GM23338 (cell line): ENCODE measurements around the gene APBA1. TPM values are rescaled to one million over a fixed set of nuclear protein-coding genes. Genes with fewer than 3 reads are reported as not detected.

Source experiments
- ATAC-seq: fragments of 200-7000 bp; cut with Tn5 transposase; 3 replicates; pipeline ENCODE4 v1.9.1; 2020
- DNase-seq: peaks from one replicate; pipeline ENCODE4 v3.0.0-alpha.2; 2015; ENCODE audit warnings: low spot score
- H2AFZ ChIP-seq: fragments of 200-600 bp; sonication (generic); 2 replicates; pipeline ENCODE4 v1.8.0; 2016; ENCODE audit warnings: antibody characterized with exemption, mild to moderate bottlenecking, moderate library complexity
- H3F3A ChIP-seq: fragments of 200-600 bp; sonication (generic); replicated peaks from 2 replicates; pipeline ENCODE4 v1.8.0; 2017; ENCODE audit warnings: antibody characterized with exemption, mixed run types, low read depth
- H3K27ac ChIP-seq: fragments of 200-600 bp; sonication (generic); 2 replicates; pipeline ENCODE4 v1.6.1; 2016; ENCODE audit warnings: low read depth
- H3K27me3 ChIP-seq: fragments of 200-600 bp; sonication (generic); 2 replicates; pipeline ENCODE4 v1.8.0; 2016; ENCODE audit warnings: mild to moderate bottlenecking, mixed run types, moderate library complexity; ENCODE audit not compliant: insufficient read depth
- H3K36me3 ChIP-seq: fragments of 200-600 bp; sonication (generic); 2 replicates; pipeline ENCODE4 v1.8.0; 2016; ENCODE audit warnings: mild to moderate bottlenecking; ENCODE audit not compliant: insufficient read depth
- H3K4me1 ChIP-seq: fragments of 200-600 bp; sonication (generic); 2 replicates; pipeline ENCODE4 v1.8.0; 2016; ENCODE audit warnings: mild to moderate bottlenecking, moderate library complexity; ENCODE audit not compliant: insufficient read depth
- H3K4me2 ChIP-seq: fragments of 200-600 bp; sonication (generic); 2 replicates; pipeline ENCODE4 v1.7.1; 2017; ENCODE audit warnings: mixed run types
- H3K4me3 ChIP-seq: fragments of 200-600 bp; sonication (generic); 2 replicates; pipeline ENCODE4 v1.6.1; 2016; ENCODE audit warnings: mixed run types
- H3K79me2 ChIP-seq: fragments of 200-600 bp; sonication (generic); replicated peaks from 2 replicates; pipeline ENCODE4 v1.8.0; 2017; ENCODE audit warnings: mild to moderate bottlenecking; ENCODE audit not compliant: insufficient read depth
- H3K9me2 ChIP-seq: fragments of 200-600 bp; sonication (generic); 2 replicates; pipeline ENCODE4 v1.8.0; 2017; ENCODE audit not compliant: insufficient read depth
- H4K20me1 ChIP-seq: fragments of 200-600 bp; sonication (generic); replicated peaks from 2 replicates; pipeline ENCODE4 v1.8.0; 2017; ENCODE audit warnings: mild to moderate bottlenecking; ENCODE audit not compliant: insufficient read depth
- H3K27ac Mint-ChIP-seq: 2 replicates; pipeline ENCODE4 v1.8.0; 2020; ENCODE audit warnings: inconsistent platforms, mild to moderate bottlenecking, moderate library complexity, mixed read lengths
- H3K27me3 Mint-ChIP-seq: 3 replicates; pipeline ENCODE4 v1.8.0; 2022; ENCODE audit warnings: low read depth, mild to moderate bottlenecking, moderate library complexity, mixed read lengths, inconsistent platforms; ENCODE audit not compliant: insufficient read depth, poor library complexity
- H3K36me3 Mint-ChIP-seq: 3 replicates; pipeline ENCODE4 v1.8.0; 2021; ENCODE audit warnings: low read depth, mild to moderate bottlenecking, inconsistent platforms, moderate library complexity, mixed read lengths
- H3K4me1 Mint-ChIP-seq: 3 replicates; pipeline ENCODE4 v1.8.0; 2020; ENCODE audit warnings: mild to moderate bottlenecking, inconsistent platforms, mixed read lengths
- H3K4me3 Mint-ChIP-seq: 3 replicates; pipeline ENCODE4 v1.8.0; 2021; ENCODE audit warnings: moderate library complexity, mild to moderate bottlenecking, inconsistent platforms, mixed read lengths
- H3K9me3 Mint-ChIP-seq: 3 replicates; pipeline ENCODE4 v1.8.0; 2020; ENCODE audit warnings: moderate library complexity, mild to moderate bottlenecking, inconsistent platforms, mixed read lengths
- CREB1 ChIP-seq: fragments of 250-450 bp; sonication (Bioruptor Pico); IDR thresholded peaks from 2 replicates; pipeline ENCODE4 v1.5.0; 2020; ENCODE audit warnings: low read depth, mild to moderate bottlenecking, moderate library complexity
- CTCF ChIP-seq, 2 experiments: fragments of 200-600 bp in 1 of 2; sonication (generic) in 1 of 2; conservative IDR thresholded peaks; 2 replicates each; pipeline versions ENCODE4 v1.5.1 to v1.6.1; 2016 to 2017; ENCODE audit warnings: antibody characterized with exemption in 2 of 2, low read depth in 2 of 2, mild to moderate bottlenecking in 2 of 2, moderate library complexity in 1 of 2
- ETS1 ChIP-seq: IDR thresholded peaks from 2 replicates; pipeline ENCODE4 v1.6.1; 2016; ENCODE audit warnings: antibody characterized with exemption
- EZH2 ChIP-seq: fragments of 200-600 bp; sonication (generic); IDR thresholded peaks from one replicate; pipeline ENCODE4 v1.8.0; 2017; ENCODE audit warnings: antibody characterized with exemption, mild to moderate bottlenecking, low read depth; ENCODE audit not compliant: unreplicated experiment
- JUNB ChIP-seq: IDR thresholded peaks from one replicate; pipeline ENCODE4 v1.6.1; 2016; ENCODE audit warnings: antibody characterized with exemption; ENCODE audit not compliant: unreplicated experiment
- NANOG ChIP-seq: IDR thresholded peaks from 2 replicates; pipeline ENCODE4 v1.6.1; 2016; ENCODE audit warnings: antibody characterized with exemption, borderline replicate concordance
- POLR2AphosphoS5 ChIP-seq: IDR thresholded peaks from 2 replicates; pipeline ENCODE4 v1.6.1; 2016; ENCODE audit warnings: antibody characterized with exemption, low read depth
- REST ChIP-seq: IDR thresholded peaks from one replicate; pipeline ENCODE4 v1.6.1; 2018; ENCODE audit warnings: antibody characterized with exemption; ENCODE audit not compliant: unreplicated experiment
- STAT1 ChIP-seq: IDR thresholded peaks from one replicate; pipeline ENCODE4 v1.6.1; 2016; ENCODE audit warnings: antibody characterized with exemption; ENCODE audit not compliant: unreplicated experiment
- ZNF114 ChIP-seq: fragments of 250-450 bp; sonication (Bioruptor Pico); IDR thresholded peaks from 2 replicates; pipeline ENCODE4 v1.5.0; 2020; ENCODE audit warnings: mild to moderate bottlenecking, moderate library complexity
- ZNF331 ChIP-seq: fragments of 250-450 bp; sonication (Bioruptor Pico); IDR thresholded peaks from 2 replicates; pipeline ENCODE4 v1.5.0; 2020; ENCODE audit warnings: low read depth, mild to moderate bottlenecking, moderate library complexity
- ZNF462 ChIP-seq: fragments of 250-450 bp; sonication (Bioruptor Pico); IDR thresholded peaks from 2 replicates; pipeline ENCODE4 v1.5.0; 2020; ENCODE audit warnings: mild to moderate bottlenecking, moderate library complexity
- polyA plus RNA-seq: library from polyadenylated mRNA; unstranded; fragments of >200 nt; fragmentation: Nextera tagmentation; extraction: Ambion mirVana; gene quantifications from 2 replicates; pipeline ENCODE4 v1.2.1, GENCODE V29; 2016
- total RNA-seq: library from RNA; depleted of rRNA; stranded (reverse); fragments of >200 nt; shearing (Covaris generic); gene quantifications from 2 replicates; pipeline ENCODE4 v1.2.3, GENCODE V29; 2014

Gene APBA1
- total and polyA plus RNA-seq, 2 experiments from 2014 or later: 0.26 to 1.0 TPM

GRCh38 chr9:69580582-69581214, 91.5 kb downstream of the APBA1 start:
- Mint-ChIP-seq H3K4me1 (peaks cover 8% of the 10 kb centered on the region), H3K4me3 (no peak overlapping the region), H3K9me3 (no peaks in the 10 kb centered on the region), H3K36me3 (no peaks in the 10 kb centered on the region), H3K27ac (no peak overlapping the region), H3K27me3 (peaks cover 18% of the 10 kb centered on the region)
- DNase-seq (no peak), ATAC-seq (no peak)
- Histone ChIP-seq H3K79me2 (no peaks in the 10 kb centered on the region), H2AFZ (no peak overlapping the region), H3K9me2 (no peaks in the 10 kb centered on the region), H3K27ac (no peak overlapping the region), H3K4me1 (0 out of 2 replicates have a peak, but pooled peaks cover 5% of the 10 kb centered on the region), H3K4me3 (no peak overlapping the region), H3K4me2 (no peak overlapping the region), H3K36me3 (no peaks in the 10 kb centered on the region), H4K20me1 (no peaks in the 10 kb centered on the region; the same call in 1 of the 2 replicates), H3K27me3 (peaks cover 62% of the 10 kb centered on the region), H3F3A (no peaks in the 10 kb centered on the region)
- no peak for TF ChIP-seq NANOG
- no peak for TF ChIP-seq EZH2
- no peak for TF ChIP-seq ZNF331 (CRISPR knock-in tag)
- TF ChIP-seq ZNF114 (CRISPR knock-in tag): no peak
- no peak for TF ChIP-seq CTCF (conservative IDR thresholded peaks at IDR 0.05; ENCODE audit: low read depth in 2 of 2)
- TF ChIP-seq JUNB: no peak
- no peak for TF ChIP-seq CREB1 (CRISPR knock-in tag)
- TF ChIP-seq REST: no peak
- TF ChIP-seq POLR2AphosphoS5: no peak
- TF ChIP-seq ETS1: no peak
- TF ChIP-seq STAT1: no peak
- TF ChIP-seq ZNF462: no peak
